Mesothelial cell of epicardium (in vitro differentiated cells): Measurements from ENCODE around the gene CCDC40. TPM values are rescaled to one million over a fixed set of nuclear protein-coding genes. Genes with fewer than 3 reads are reported as not detected.
A peak's percentile ranks its signal among the peaks of the same experiment; 100 is the strongest.

Experiments used
- DNase-seq, 2 experiments: peaks; one replicate each; pipeline ENCODE4 v3.0.0; 2021; ENCODE audit warnings: low spot score in 2 of 2; ENCODE audit not compliant: unreplicated experiment in 2 of 2
- H3K27ac Mint-ChIP-seq: 2 replicates; pipeline ENCODE4 v1.8.0; 2021; ENCODE audit warnings: mixed read lengths
- H3K27me3 Mint-ChIP-seq: 2 replicates; pipeline ENCODE4 v1.8.0; 2021; ENCODE audit warnings: low read depth, mixed read lengths
- H3K36me3 Mint-ChIP-seq: 2 replicates; pipeline ENCODE4 v1.8.0; 2021; ENCODE audit warnings: mixed read lengths
- H3K4me1 Mint-ChIP-seq: 2 replicates; pipeline ENCODE4 v1.8.0; 2021; ENCODE audit warnings: mixed read lengths
- H3K4me3 Mint-ChIP-seq: 2 replicates; pipeline ENCODE4 v1.8.0; 2021; ENCODE audit warnings: mild to moderate bottlenecking, moderate library complexity, mixed read lengths
- H3K9me3 Mint-ChIP-seq: 2 replicates; pipeline ENCODE4 v1.8.0; 2021; ENCODE audit warnings: mixed read lengths
- microRNA-seq: library from miRNA; unstranded; fragments of <30 nt; microRNA quantifications from one replicate; pipeline ENCODE4 v1.2.0, GENCODE V29; 2021; ENCODE audit warnings: inconsistent platforms, mixed read lengths
- total RNA-seq: library from RNA; stranded (reverse); gene quantifications from 3 replicates; pipeline ENCODE4 v1.2.1, GENCODE V29; 2021
- TF ChIP-seq, protein P1 (sequence below): fragments of 200-600 bp; sonication (generic); IDR thresholded peaks from one replicate; pipeline ENCODE4 v1.5.0; 2021; ENCODE audit warnings: antibody characterized with exemption; ENCODE audit not compliant: unreplicated experiment

The CCDC40 gene
- total RNA-seq, 1 donor from 2014 or later: 23.5 TPM

DNA sequence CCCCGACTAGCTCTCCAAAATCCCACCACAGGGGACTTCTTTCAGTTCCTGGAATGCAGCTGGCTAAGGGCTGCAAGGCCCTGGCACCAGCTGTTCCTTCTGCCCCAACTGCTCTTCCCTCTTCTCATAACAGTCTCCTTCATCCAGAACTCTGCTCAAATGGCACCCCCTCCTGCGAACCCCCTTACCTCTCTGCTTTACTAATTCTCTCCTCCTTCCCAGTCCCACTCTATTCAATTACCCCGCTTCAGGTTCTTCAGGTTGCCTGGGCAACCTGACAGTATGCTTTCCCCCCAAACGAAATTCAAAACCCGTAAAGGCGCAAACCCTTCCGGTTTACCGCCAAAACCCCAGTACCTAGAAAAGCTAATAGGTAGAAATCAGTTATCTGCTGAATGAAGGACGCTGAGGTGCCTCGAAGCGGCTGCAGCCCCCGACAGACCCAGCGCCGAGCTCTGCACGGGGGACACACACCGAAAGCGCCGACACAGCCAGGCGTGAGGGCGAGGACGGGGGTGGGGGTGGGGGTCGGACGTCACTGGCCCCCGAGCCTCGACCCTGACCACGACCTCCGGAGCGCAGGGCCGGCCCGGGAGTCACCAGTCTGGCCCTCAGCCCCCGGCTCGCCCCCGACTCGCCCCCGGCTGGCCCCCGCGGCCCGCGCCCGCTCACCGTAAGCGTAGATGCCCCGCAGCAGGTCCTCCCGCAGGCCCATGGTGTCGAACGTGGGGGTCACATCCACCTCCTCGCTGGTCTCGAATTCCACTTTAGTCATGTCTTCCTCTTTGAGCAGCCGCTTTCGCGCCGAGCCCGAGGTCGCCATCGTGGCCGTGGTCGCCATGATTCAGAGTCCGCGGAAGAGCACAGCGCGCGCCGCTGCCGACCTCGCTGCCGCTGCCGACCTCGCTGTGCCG, 109.9 kb downstream of the CCDC40 start:
- Mint-ChIP-seq H3K9me3 (no peaks in the 10 kb centered on the region), H3K4me3 (peak overlapping the region; percentile 95), H3K36me3 (peaks cover 9% of the 10 kb centered on the region), H3K27me3 (no peaks in the 10 kb centered on the region), H3K27ac (peak overlapping the region; percentile 87), H3K4me1 (peaks cover 30% of the 10 kb centered on the region)
- DNase-seq: peak in 1 of 2 experiments; percentile 55
- TF ChIP-seq, protein P1, sequence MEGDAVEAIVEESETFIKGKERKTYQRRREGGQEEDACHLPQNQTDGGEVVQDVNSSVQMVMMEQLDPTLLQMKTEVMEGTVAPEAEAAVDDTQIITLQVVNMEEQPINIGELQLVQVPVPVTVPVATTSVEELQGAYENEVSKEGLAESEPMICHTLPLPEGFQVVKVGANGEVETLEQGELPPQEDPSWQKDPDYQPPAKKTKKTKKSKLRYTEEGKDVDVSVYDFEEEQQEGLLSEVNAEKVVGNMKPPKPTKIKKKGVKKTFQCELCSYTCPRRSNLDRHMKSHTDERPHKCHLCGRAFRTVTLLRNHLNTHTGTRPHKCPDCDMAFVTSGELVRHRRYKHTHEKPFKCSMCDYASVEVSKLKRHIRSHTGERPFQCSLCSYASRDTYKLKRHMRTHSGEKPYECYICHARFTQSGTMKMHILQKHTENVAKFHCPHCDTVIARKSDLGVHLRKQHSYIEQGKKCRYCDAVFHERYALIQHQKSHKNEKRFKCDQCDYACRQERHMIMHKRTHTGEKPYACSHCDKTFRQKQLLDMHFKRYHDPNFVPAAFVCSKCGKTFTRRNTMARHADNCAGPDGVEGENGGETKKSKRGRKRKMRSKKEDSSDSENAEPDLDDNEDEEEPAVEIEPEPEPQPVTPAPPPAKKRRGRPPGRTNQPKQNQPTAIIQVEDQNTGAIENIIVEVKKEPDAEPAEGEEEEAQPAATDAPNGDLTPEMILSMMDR: no peak

DNA sequence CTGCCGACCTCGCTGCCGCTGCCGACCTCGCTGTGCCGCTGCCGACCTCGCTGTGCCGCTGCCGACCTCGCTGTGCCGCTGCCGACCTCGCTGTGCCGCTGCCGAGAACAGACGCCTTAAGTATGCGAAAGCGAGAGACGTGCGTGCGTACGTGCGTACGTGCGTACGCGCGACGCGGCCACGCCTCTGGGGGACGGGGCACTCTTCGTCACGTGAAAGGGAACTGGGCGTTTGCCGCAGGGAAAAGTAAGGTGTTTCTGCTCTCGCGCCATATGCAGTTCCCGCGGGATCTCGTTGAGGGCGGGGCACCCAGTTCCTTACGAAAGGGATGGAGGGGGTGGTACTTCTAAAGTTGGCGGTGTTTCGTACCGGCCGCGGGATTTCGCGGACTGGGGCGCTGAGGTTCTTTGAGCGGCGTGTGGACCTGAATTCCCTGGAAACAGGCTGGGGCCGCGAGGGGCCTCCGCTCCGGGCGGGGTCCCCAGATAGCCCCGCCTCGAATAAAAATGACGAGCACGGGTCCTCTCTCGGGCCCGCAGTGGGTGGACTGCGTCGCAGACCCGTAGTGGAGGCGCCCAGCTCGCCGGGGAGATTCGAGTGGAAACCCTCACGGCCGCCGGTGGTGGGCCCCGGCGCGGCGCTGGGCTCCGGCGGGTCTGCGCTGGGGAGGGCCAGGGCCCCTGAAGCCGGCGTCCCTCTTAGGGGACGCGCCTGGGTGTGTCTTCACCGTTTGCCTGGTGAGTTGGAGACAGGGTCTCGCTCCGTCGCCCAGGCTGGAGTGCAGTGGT, 110.8 kb downstream of the CCDC40 start, which contains the start of gene EIF4A3:
TSS of gene EIF4A3 (minus strand) at position 94 of the 788 bp plus-strand sequence. CDS start 167 bp downstream, outside the sequence.
- TF ChIP-seq, protein P1: no peak
- no peaks in the 10 kb centered on the region for H3K9me3 Mint-ChIP-seq
- H3K27me3 Mint-ChIP-seq: no peaks in the 10 kb centered on the region
- peaks cover 1% of the 10 kb centered on the region for H3K36me3 Mint-ChIP-seq
- peak within 1 kb of the TSS; percentile 95 for H3K4me3 Mint-ChIP-seq
- DNase-seq: peak; percentile 91 to 95
- peak within 1 kb of the TSS; percentile 98 for H3K27ac Mint-ChIP-seq
- H3K4me1 Mint-ChIP-seq: peaks cover 34% of the 10 kb centered on the region

Small RNA genes within 50 kb of the gene (microRNA-seq; reads per million reads assigned to microRNA genes)
- gene MIR1268B: not detected

Other genes starting within 250 kb of the CCDC40 start
- gene CBX8, start 239.6 kb upstream of the CCDC40 start, total RNA-seq: 15.5 to 18.6 TPM (median 16.3 TPM) in 3 replicates
- 30.8 to 35.0 TPM (median 32.1 TPM) in 3 replicates for gene CBX4, start 197.2 kb upstream of the CCDC40 start, total RNA-seq
- gene TBC1D16, start 770 bp upstream of the CCDC40 start, total RNA-seq: 69.8 to 76.0 TPM (median 73.2 TPM) in 3 replicates
- gene GAA, start 64.9 kb downstream of the CCDC40 start, total RNA-seq: 55.1 to 59.7 TPM (median 55.9 TPM) in 3 replicates
- gene EIF4A3, start 110.5 kb downstream of the CCDC40 start, total RNA-seq: 73.3 to 82.1 TPM (median 77.2 TPM) in 3 replicates
- 5.4 to 6.9 TPM (median 6.8 TPM) in 3 replicates for gene CARD14, start 133.4 kb downstream of the CCDC40 start, total RNA-seq
- 49.6 to 57.0 TPM (median 53.7 TPM) in 3 replicates for gene SGSH, start 183.7 kb downstream of the CCDC40 start, total RNA-seq
- 32.5 to 41.2 TPM (median 36.3 TPM) in 3 replicates for gene SLC26A11, start 183.8 kb downstream of the CCDC40 start, total RNA-seq
- gene RNF213, start 224.2 kb downstream of the CCDC40 start, total RNA-seq: 62.6 to 76.7 TPM (median 63.4 TPM) in 3 replicates